CD4-positive, alpha-beta memory T cell (primary cell): ENCODE data around the gene ZNF280C. TPM values are rescaled to one million over a fixed set of nuclear protein-coding genes. Genes with fewer than 3 reads are reported as not detected.

Experiments used
- CTCF ChIA-PET: fragments of 350-600 bp; sonication (Branson Sonifier 250); formaldehyde crosslinking; loops from one replicate; lab custom pipeline; 2021; ENCODE audit warnings: inconsistent platforms; ENCODE audit not compliant: partially characterized antibody; lab: Charles Lee
- POLR2A ChIA-PET: fragments of 350-600 bp; sonication (Branson Sonifier 250); formaldehyde crosslinking; loops from one replicate; lab custom pipeline; 2021; ENCODE audit not compliant: partially characterized antibody; lab: Charles Lee
- DNase-seq, 5 donors: peaks; one replicate each; pipeline versions ENCODE4 v3.0.0 to v3.0.0-alpha.2; 2020 to 2022; ENCODE audit warnings: mixed read lengths in 1 of 5
- H3K27ac ChIP-seq: one replicate; pipeline ENCODE4 v1.7.0; 2013; ENCODE audit warnings: low read depth, low read length
- H3K27me3 ChIP-seq: 2 replicates; pipeline ENCODE4 v1.7.0; 2013; ENCODE audit warnings: mild to moderate bottlenecking, low read length, moderate library complexity; ENCODE audit not compliant: insufficient read depth
- H3K36me3 ChIP-seq: 2 replicates; pipeline ENCODE4 v1.7.0; 2013; ENCODE audit warnings: mild to moderate bottlenecking, low read length, moderate library complexity; ENCODE audit not compliant: insufficient read depth
- H3K4me1 ChIP-seq: 2 replicates; pipeline ENCODE4 v1.7.0; 2013; ENCODE audit warnings: mild to moderate bottlenecking, low read length, moderate library complexity; ENCODE audit not compliant: insufficient read depth
- H3K4me3 ChIP-seq, 2 donors: one replicate each; pipeline ENCODE4 v1.7.0; 2013; ENCODE audit warnings: low read length in 2 of 2, mild to moderate bottlenecking in 1 of 2
- H3K9me3 ChIP-seq, 2 donors: one replicate each; pipeline ENCODE4 v1.7.0; 2013; ENCODE audit warnings: low read length in 2 of 2, control low read depth in 1 of 2; ENCODE audit not compliant: control insufficient read depth in 1 of 2
- H3K27ac Mint-ChIP-seq, 7 donors: one replicate each; pipeline ENCODE4 v1.8.0; 2020 to 2021; ENCODE audit warnings: mixed read lengths in 7 of 7, mild to moderate bottlenecking in 6 of 7, inconsistent platforms in 3 of 7, moderate library complexity in 3 of 7
- H3K27me3 Mint-ChIP-seq, 2 donors: one replicate each; pipeline ENCODE4 v1.8.0; 2020 to 2021; ENCODE audit warnings: mixed read lengths in 2 of 2
- H3K36me3 Mint-ChIP-seq, 2 donors: one replicate each; pipeline ENCODE4 v1.8.0; 2020 to 2021; ENCODE audit warnings: mixed read lengths in 2 of 2, inconsistent platforms in 1 of 2, mild to moderate bottlenecking in 1 of 2
- H3K4me1 Mint-ChIP-seq, 4 donors: one replicate each; pipeline ENCODE4 v1.8.0; 2020 to 2021; ENCODE audit warnings: mixed read lengths in 4 of 4, mild to moderate bottlenecking in 1 of 4
- H3K4me3 Mint-ChIP-seq, 8 donors: one replicate each; pipeline ENCODE4 v1.8.0; 2020 to 2021; ENCODE audit warnings: mixed read lengths in 8 of 8, mild to moderate bottlenecking in 7 of 8, moderate library complexity in 6 of 8, inconsistent platforms in 3 of 8
- H3K9me3 Mint-ChIP-seq, 8 donors: one replicate each; pipeline ENCODE4 v1.8.0; 2020 to 2021; ENCODE audit warnings: mixed read lengths in 8 of 8, mild to moderate bottlenecking in 5 of 8, inconsistent platforms in 3 of 8, moderate library complexity in 1 of 8
- intact Hi-C: fragments of 100-400 bp; cut with micrococcal nuclease; formaldehyde crosslinking; loops from one replicate; pipeline ENCODE4 v1.15.1; 2023
- polyA plus RNA-seq, 2 donors: library from polyadenylated mRNA; unstranded; fragments of 300-500 nt; fragmentation: Illumina TruSeq; gene quantifications; one replicate each; pipeline ENCODE4 v1.2.3, GENCODE V29; 2021
- total RNA-seq, 2 experiments: library from RNA; stranded (reverse); gene quantifications; one replicate each; pipeline ENCODE4 v1.2.3, GENCODE V29; 2021

ZNF280C gene
- total and polyA plus RNA-seq, 4 experiments from 2014 or later, result 2.1 to 4.9 (median 3.4) TPM

DNA sequence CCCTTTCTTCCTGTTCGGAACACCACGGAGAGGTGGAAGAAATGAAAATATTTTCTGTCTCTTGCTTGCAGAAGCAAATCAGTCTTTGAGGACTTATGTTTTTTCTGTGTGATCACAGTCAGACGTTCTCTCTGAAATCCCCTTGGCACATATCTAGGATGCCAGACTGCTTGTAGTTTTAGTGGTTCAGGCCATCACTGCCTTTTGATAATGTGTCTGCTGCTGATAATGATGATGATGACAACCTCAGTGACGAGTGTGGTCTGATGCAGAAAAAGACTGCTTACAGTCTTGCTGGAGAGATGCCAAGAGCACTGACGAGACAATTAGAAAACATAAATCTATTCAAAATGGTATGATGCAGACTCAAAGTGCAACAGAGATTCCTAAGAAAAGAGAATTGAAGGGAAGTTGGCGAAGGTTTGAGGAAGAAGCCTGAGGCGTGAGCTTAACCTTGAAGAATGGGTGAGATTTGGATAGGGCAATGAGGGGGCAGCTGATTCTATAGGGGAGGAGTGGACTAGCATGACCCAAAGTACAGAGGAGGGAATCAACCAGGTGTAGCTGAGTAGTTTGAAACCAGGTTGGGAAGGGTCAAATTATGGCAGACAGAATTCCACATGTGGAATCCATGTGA lies 89.0 kb downstream of the ZNF280C start:
- CTCF ChIA-PET, result interaction anchor here (1.5 to 2.3 kb wide), 2 partner anchors 13 to 99 kb away, joined by 4 to 7 read pairs; no protein-coding TSS in a partner anchor
- intact Hi-C loops, result no loop called here
- H3K4me3 Mint-ChIP-seq, result no peak overlapping the region

DNA sequence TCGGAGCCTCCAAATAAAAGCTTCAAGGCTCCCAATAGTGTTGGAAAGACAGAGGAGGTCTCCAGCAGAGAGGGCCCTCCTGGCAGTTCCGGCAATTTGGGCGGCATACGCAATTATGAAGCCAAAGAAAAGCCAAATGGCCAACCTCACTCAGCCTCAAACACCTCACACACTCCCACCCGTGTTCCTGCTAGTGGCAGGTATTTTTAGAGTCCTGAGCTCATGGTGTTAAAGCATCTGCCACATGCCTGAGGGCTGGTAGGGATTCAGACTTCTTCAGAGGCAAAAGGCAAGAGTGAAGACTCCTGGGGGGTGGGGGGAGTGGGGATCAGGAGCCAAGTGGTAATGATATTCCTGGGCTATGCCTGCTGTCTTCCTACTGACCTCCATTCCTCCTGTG lies 89.5 kb downstream of the ZNF280C start:
- peak overlapping the region in 2 of 7 donors; percentile 68 to 79 for H3K27ac Mint-ChIP-seq
- DNase-seq, result no peak
- peaks cover 0 to 1% (median 0%) of the 10 kb centered on the region in 8 donors for H3K9me3 Mint-ChIP-seq
- H3K36me3 Mint-ChIP-seq, result peaks cover 8 to 14% of the 10 kb centered on the region in 2 donors
- peaks cover 49% of the 10 kb centered on the region for H3K4me1 ChIP-seq
- POLR2A ChIA-PET, result interaction anchor here (1.0 kb wide), 1 partner anchor 8 kb away, joined by 3 read pairs; the partner anchor contains the start of gene RAB33A
- no peaks in the 10 kb centered on the region for H3K27me3 ChIP-seq
- intact Hi-C loops, result no loop called here
- H3K27me3 Mint-ChIP-seq, result no peaks in the 10 kb centered on the region
- no peaks in the 10 kb centered on the region for H3K9me3 ChIP-seq
- no peaks in the 10 kb centered on the region for H3K36me3 ChIP-seq
- no peak overlapping the region for H3K4me3 Mint-ChIP-seq
- H3K27ac ChIP-seq, result no peak overlapping the region
- CTCF ChIA-PET, result interaction anchor here (1.5 to 2.3 kb wide), 2 partner anchors 14 to 99 kb away, joined by 4 to 7 read pairs; no protein-coding TSS in a partner anchor
- no peak overlapping the region for H3K4me3 ChIP-seq
- H3K4me1 Mint-ChIP-seq, result peaks cover 26 to 52% (median 36%) of the 10 kb centered on the region in 4 donors

More for the DNA sequence above, 89.0 kb downstream of the ZNF280C start:
- H3K4me1 ChIP-seq, result peaks cover 49% of the 10 kb centered on the region
- Mint-ChIP-seq H3K27ac (peak overlapping the region in 5 of 7 donors; percentile 7 to 79 (median 26)), H3K36me3 (peaks cover 8 to 14% of the 10 kb centered on the region in 2 donors), H3K27me3 (no peaks in the 10 kb centered on the region), H3K9me3 (peaks cover 0 to 2% (median 0%) of the 10 kb centered on the region in 8 donors), H3K4me1 (peaks cover 26 to 48% (median 36%) of the 10 kb centered on the region in 4 donors)
- H3K27me3 ChIP-seq, result no peaks in the 10 kb centered on the region
- no peak for DNase-seq
- H3K36me3 ChIP-seq, result no peaks in the 10 kb centered on the region
- POLR2A ChIA-PET, result interaction anchor here (1.0 to 1.1 kb wide), 3 partner anchors 8 to 14 kb away, joined by 3 to 4 read pairs (median 3); partner anchors contain the start of genes AIFM1 and RAB33A
- H3K4me3 ChIP-seq, result no peak overlapping the region
- H3K27ac ChIP-seq, result no peak overlapping the region
- H3K9me3 ChIP-seq, result no peaks in the 10 kb centered on the region

DNA sequence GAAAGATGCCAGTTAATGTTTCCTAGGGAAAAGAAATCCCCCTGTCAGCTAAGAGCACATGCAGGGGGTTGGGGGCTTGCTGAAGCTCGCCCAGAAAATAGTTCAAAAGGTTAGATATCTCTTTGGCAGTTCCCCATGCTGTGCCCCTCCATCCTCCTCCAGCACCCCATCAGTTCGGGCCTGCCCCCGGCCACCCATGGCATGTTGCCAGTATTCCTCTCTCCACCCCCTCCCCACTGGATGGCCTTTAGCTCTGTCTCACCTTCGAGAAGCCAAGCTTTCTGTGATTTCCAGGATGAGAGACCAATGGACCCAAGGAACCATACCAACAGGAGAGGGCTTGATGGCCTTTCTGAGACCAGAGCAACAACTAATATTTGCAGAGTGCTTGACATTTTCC lies 91.8 kb downstream of the ZNF280C start:
- Mint-ChIP-seq H3K4me3 (peak overlapping the region in 2 of 8 donors; percentile 16 to 71), H3K36me3 (peaks cover 8 to 17% of the 10 kb centered on the region in 2 donors), H3K27me3 (no peaks in the 10 kb centered on the region), H3K4me1 (peaks cover 26 to 62% (median 37%) of the 10 kb centered on the region in 4 donors), H3K9me3 (no peaks in the 10 kb centered on the region), H3K27ac (peak overlapping the region in 3 of 7 donors; percentile 50 to 87 (median 60))
- H3K4me1 ChIP-seq, result peaks cover 46% of the 10 kb centered on the region
- POLR2A ChIA-PET, result no interaction called here
- H3K4me3 ChIP-seq, result no peak overlapping the region
- intact Hi-C loops, result no loop called here
- no peak overlapping the region for H3K27ac ChIP-seq
- CTCF ChIA-PET, result no interaction called here
- no peak for DNase-seq
- H3K27me3 ChIP-seq, result no peaks in the 10 kb centered on the region
- H3K9me3 ChIP-seq, result no peaks in the 10 kb centered on the region
- no peaks in the 10 kb centered on the region for H3K36me3 ChIP-seq

DNA sequence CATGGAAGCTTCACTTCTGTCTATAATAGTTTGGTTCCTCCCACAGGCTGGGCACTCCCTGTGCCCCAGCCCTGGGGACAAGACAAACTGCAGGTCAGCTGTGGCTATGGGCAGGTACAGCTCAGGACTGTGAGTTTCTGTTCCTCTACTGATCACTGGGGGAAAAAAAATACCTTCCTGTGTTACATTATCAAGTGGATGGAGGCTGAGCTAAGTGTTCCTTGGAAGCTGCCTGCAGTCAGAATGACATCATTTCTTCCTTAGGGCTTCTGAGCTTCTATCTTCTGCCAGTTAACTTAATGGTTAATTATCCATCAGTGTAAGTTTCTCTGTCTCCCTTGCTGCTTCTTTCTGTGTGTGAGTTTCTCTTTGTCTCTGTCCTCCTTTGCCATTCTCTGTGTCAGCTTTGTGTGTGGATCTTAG lies 92.3 kb downstream of the ZNF280C start:
- H3K9me3 Mint-ChIP-seq, result no peaks in the 10 kb centered on the region
- peak overlapping the region in 6 of 8 donors; percentile 0 to 71 (median 17) for H3K4me3 Mint-ChIP-seq
- ChIA-PET CTCF (interaction anchor here (2.4 kb wide), 1 partner anchor 116 kb away, joined by 6 read pairs; no protein-coding TSS in a partner anchor), POLR2A (interaction anchor here (1.1 kb wide), 1 partner anchor 11 kb away, joined by 4 read pairs; the partner anchor contains the start of gene AIFM1)
- peaks cover 8 to 17% of the 10 kb centered on the region in 2 donors for H3K36me3 Mint-ChIP-seq
- intact Hi-C loops, result no loop called here
- Histone ChIP-seq H3K4me1 (peaks cover 46% of the 10 kb centered on the region), H3K9me3 (no peaks in the 10 kb centered on the region), H3K4me3 (no peak overlapping the region), H3K36me3 (no peaks in the 10 kb centered on the region), H3K27me3 (no peaks in the 10 kb centered on the region), H3K27ac (no peak overlapping the region)
- H3K27me3 Mint-ChIP-seq, result no peaks in the 10 kb centered on the region
- H3K4me1 Mint-ChIP-seq, result peaks cover 26 to 62% (median 37%) of the 10 kb centered on the region in 4 donors
- no peak for DNase-seq
- peak overlapping the region in 5 of 7 donors; percentile 29 to 87 (median 59) for H3K27ac Mint-ChIP-seq

DNA sequence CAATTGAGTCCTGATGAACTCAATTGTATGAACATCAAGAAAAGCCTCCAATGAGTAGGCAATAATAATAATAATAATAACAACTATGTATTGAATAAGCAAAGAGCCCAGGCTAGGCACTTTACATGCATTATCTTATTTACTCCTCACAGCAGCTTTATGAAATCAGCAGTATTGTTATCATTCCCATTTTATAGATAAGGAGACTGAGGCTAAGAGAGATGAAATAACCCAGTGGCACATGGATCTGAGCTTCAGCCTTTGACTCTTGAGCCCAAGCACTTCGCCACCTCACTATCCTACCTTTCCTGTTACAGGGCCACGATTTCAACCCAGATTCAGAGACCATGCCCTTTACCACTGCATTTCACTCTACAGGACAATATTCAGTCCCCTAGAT lies 93.8 kb downstream of the ZNF280C start:
- Histone ChIP-seq H3K27ac (no peak overlapping the region), H3K4me3 (no peak overlapping the region)
- POLR2A ChIA-PET, result no interaction called here

DNA sequence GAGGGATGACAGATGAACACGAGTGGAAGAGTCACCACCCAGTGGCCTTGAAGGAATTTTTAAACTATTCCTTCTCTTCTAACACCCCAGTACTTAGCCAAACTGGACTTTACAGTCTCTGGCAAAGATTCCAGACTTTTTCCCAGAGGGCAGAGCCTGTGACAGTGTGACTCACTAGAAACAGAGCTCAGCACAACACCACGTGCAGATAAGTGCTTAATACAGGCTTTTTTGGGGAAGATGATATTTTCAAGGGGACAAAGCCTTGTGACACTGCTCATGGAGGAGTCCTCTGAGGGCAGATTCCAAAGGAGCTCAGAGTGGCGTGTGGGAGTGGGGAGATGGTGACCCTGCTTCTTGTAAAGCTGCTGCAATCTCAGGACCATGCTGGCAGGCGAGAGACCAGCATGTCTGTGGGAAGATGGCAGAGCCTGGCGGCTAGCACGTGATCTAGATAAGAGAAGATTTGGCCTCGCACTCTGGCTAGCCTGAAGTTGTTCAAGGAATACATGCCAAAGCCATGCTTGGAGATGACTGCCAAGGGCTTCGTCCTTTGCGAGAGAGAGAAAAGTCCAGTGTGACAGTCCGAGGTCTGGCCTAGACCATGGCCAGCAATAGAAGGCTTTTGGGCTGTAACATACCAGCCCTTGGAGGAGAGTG lies 94.5 kb downstream of the ZNF280C start:
- Histone ChIP-seq H3K4me1 (peaks cover 42% of the 10 kb centered on the region), H3K9me3 (no peaks in the 10 kb centered on the region), H3K4me3 (peak overlapping the region; percentile 12 to 22), H3K27ac (peak overlapping the region; percentile 61), H3K36me3 (no peaks in the 10 kb centered on the region), H3K27me3 (no peaks in the 10 kb centered on the region)
- intact Hi-C loops, result no loop called here
- Mint-ChIP-seq H3K36me3 (peaks cover 4 to 13% of the 10 kb centered on the region in 2 donors), H3K4me1 (peaks cover 23 to 67% (median 32%) of the 10 kb centered on the region in 4 donors), H3K9me3 (no peaks in the 10 kb centered on the region), H3K27ac (peak overlapping the region; percentile 63 to 93 (median 86)), H3K27me3 (no peaks in the 10 kb centered on the region), H3K4me3 (peak overlapping the region; percentile 87 to 93 (median 92))
- no peak for DNase-seq
- ChIA-PET POLR2A (interaction anchor here (0.7 to 4.0 kb wide), 3 partner anchors 11 to 87 kb away, joined by 4 to 28 read pairs (median 7); no protein-coding TSS in a partner anchor), CTCF (interaction anchor here (0.7 to 2.4 kb wide), 4 partner anchors 18 to 564 kb away, joined by 3 to 14 read pairs (median 9); no protein-coding TSS in a partner anchor)

More for the DNA sequence above, 93.8 kb downstream of the ZNF280C start:
- Histone ChIP-seq H3K4me1 (peaks cover 46% of the 10 kb centered on the region), H3K36me3 (no peaks in the 10 kb centered on the region), H3K27me3 (no peaks in the 10 kb centered on the region), H3K9me3 (no peaks in the 10 kb centered on the region)
- CTCF ChIA-PET, result interaction anchor here (1.7 to 2.4 kb wide), 3 partner anchors 18 to 114 kb away, joined by 6 to 14 read pairs (median 12); no protein-coding TSS in a partner anchor
- DNase-seq, result no peak
- no peaks in the 10 kb centered on the region for H3K27me3 Mint-ChIP-seq
- peak overlapping the region in 4 of 8 donors; percentile 14 to 91 (median 88) for H3K4me3 Mint-ChIP-seq
- peaks cover 26 to 73% (median 36%) of the 10 kb centered on the region in 4 donors for H3K4me1 Mint-ChIP-seq
- peak overlapping the region in 4 of 7 donors; percentile 11 to 91 (median 58) for H3K27ac Mint-ChIP-seq
- intact Hi-C loops, result no loop called here
- H3K9me3 Mint-ChIP-seq, result no peaks in the 10 kb centered on the region
- peaks cover 8 to 19% of the 10 kb centered on the region in 2 donors for H3K36me3 Mint-ChIP-seq
